Femur (tissue), 1 donor: ENCODE data around the gene RTEL1.

ENCODE experiments used
- DNase-seq: peaks from one replicate; pipeline ENCODE4 v3.0.0-alpha.2; 2017

The RTEL1 gene

GRCh38 chr20:63690003-63690897 is 32.1 kb downstream of the RTEL1 start:
- peak; percentile 25 for DNase-seq

GRCh38 chr20:63690898-63691710 is 33.0 kb downstream of the RTEL1 start:
- DNase-seq, result peak; percentile 32

- DNase-seq, result peak; percentile 44
Measured at GRCh38 chr20:63691711-63692435, 33.8 kb downstream of the RTEL1 start.

GRCh38 chr20:63692436-63693082 is 34.4 kb downstream of the RTEL1 start:
- DNase-seq, result peak; percentile 37

- no peak for DNase-seq
Measured at GRCh38 chr20:63693083-63693732, 35.1 kb downstream of the RTEL1 start.

- DNase-seq, result peak; percentile 39
Measured at GRCh38 chr20:63693733-63694583, 35.8 kb downstream of the RTEL1 start.

GRCh38 chr20:63694584-63695423 is 36.7 kb downstream of the RTEL1 start:
- DNase-seq, result peak; percentile 26

- peak; percentile 39 for DNase-seq
Measured at GRCh38 chr20:63695424-63696305, 37.6 kb downstream of the RTEL1 start.

GRCh38 chr20:63696306-63696627 is 38.2 kb downstream of the RTEL1 start:
- DNase-seq, result no peak

GRCh38 chr20:63696628-63697356 is 38.7 kb downstream of the RTEL1 start, which contains the start of gene TNFRSF6B:
Gene TNFRSF6B, plus strand, starts transcription at chr20:63696652. Its CDS starts 116 bp downstream, at chr20:63696768.
- DNase-seq, result no peak

GRCh38 chr20:63697357-63697867 is 39.3 kb downstream of the RTEL1 start:
- DNase-seq, result peak; percentile 40

GRCh38 chr20:63697868-63698545 is 39.9 kb downstream of the RTEL1 start:
- peak; percentile 19 for DNase-seq

GRCh38 chr20:63698739-63699465 is 40.8 kb downstream of the RTEL1 start:
- DNase-seq, result peak; percentile 66

GRCh38 chr20:63699466-63700198 is 41.5 kb downstream of the RTEL1 start:
- DNase-seq, result peak; percentile 35

GRCh38 chr20:63700199-63701050 is 42.3 kb downstream of the RTEL1 start:
- DNase-seq, result peak; percentile 26
